Measurements from ENCODE around the gene MARCHF10.

GRCh38 chr17:62665599-62665998, 142.5 kb downstream of the MARCHF10 start:
- TF ChIP-seq CTCF (IDR thresholded peaks at IDR 0.05; ENCODE audit: low read depth, low read length) (no peak), EZH2phosphoT487 (IDR thresholded peaks at IDR 0.05; ENCODE audit: low read depth) (no peak)

Data from OCI-LY3 (cell line).